HG03066 (cell line): ENCODE results near the gene ELL2.

Source experiments
- ATAC-seq: cut with Tn5 transposase; IDR thresholded peaks from one replicate; pipeline ENCODE4 v1.9.1; 2021; ENCODE audit warnings: low read depth; ENCODE audit not compliant: unreplicated experiment

The ELL2 gene

GRCh38 chr5:95961617-95962474 lies at the start of gene ELL2:
TSS of gene ELL2 (minus strand) at chr5:95961851. CDS start at chr5:95961721, 130 bp downstream.
- peak; percentile 79 for ATAC-seq

GRCh38 chr5:96008987-96009647 lies 47.5 kb upstream of the ELL2 start:
- no peak for ATAC-seq

GRCh38 chr5:96008487-96008886 lies 46.8 kb upstream of the ELL2 start:
- no peak for ATAC-seq

GRCh38 chr5:96007051-96007450 lies 45.4 kb upstream of the ELL2 start:
- no peak for ATAC-seq

- no peak for ATAC-seq
Observed at GRCh38 chr5:96006291-96006690, 44.6 kb upstream of the ELL2 start.

GRCh38 chr5:96004754-96005153 lies 43.1 kb upstream of the ELL2 start:
- ATAC-seq = no peak

- ATAC-seq = no peak
Observed at GRCh38 chr5:96004087-96004486, 42.4 kb upstream of the ELL2 start.

- no peak for ATAC-seq
Observed at GRCh38 chr5:96001262-96001661, 39.6 kb upstream of the ELL2 start.

GRCh38 chr5:96000308-96000707 lies 38.7 kb upstream of the ELL2 start:
- no peak for ATAC-seq

GRCh38 chr5:95996904-95997723 lies 35.5 kb upstream of the ELL2 start:
- ATAC-seq = no peak

- ATAC-seq = no peak
Observed at GRCh38 chr5:95995962-95996489, 34.4 kb upstream of the ELL2 start.

- no peak for ATAC-seq
Observed at GRCh38 chr5:95993776-95994175, 32.1 kb upstream of the ELL2 start.

GRCh38 chr5:95993266-95993665 lies 31.6 kb upstream of the ELL2 start:
- ATAC-seq = no peak

GRCh38 chr5:95989283-95990048 lies 27.8 kb upstream of the ELL2 start:
- ATAC-seq = no peak

- ATAC-seq = no peak
Observed at GRCh38 chr5:95988877-95989276, 27.2 kb upstream of the ELL2 start.

- ATAC-seq = no peak
Observed at GRCh38 chr5:95988094-95988493, 26.4 kb upstream of the ELL2 start.

- no peak for ATAC-seq
Observed at GRCh38 chr5:95986937-95987520, 25.4 kb upstream of the ELL2 start.

GRCh38 chr5:95986001-95986400 lies 24.4 kb upstream of the ELL2 start:
- no peak for ATAC-seq

GRCh38 chr5:95985249-95985648 lies 23.6 kb upstream of the ELL2 start:
- ATAC-seq = no peak
